Measurements from ENCODE around the gene TP63. TPM values are rescaled to one million over a fixed set of nuclear protein-coding genes. Genes with fewer than 3 reads are reported as not detected.
"Not testable (repeated sequence)": the region's sequence is repeated elsewhere in the genome, so short reads cannot be mapped to it uniquely, and the experiment has no call there.

Gene TP63
- total RNA-seq, result 0.83 and 1.0 TPM in 2 replicates

- intact Hi-C loops (cut with micrococcal nuclease), result loop anchor here (2.0 to 5.0 kb wide), 3 partner anchors 66 to 359 kb away; no protein-coding TSS in a partner anchor
These were observed at the start of gene TP63 for GRCh38 chr3:189631373-189631408. Gene TP63 (plus strand): TSS chr3:189631389. CDS start chr3:189631516, 127 bp downstream.

GRCh38 chr3:189582179-189582578, 49.0 kb upstream of the TP63 start:
- intact Hi-C loops (cut with micrococcal nuclease), result no loop called here

GRCh38 chr3:189584645-189585044, 46.5 kb upstream of the TP63 start:
- intact Hi-C loops (cut with micrococcal nuclease), result no loop called here

GRCh38 chr3:189586941-189587663, 44.1 kb upstream of the TP63 start:
- intact Hi-C loops (cut with micrococcal nuclease), result no loop called here

GRCh38 chr3:189587664-189588040, 43.5 kb upstream of the TP63 start:
- intact Hi-C loops (cut with micrococcal nuclease), result no loop called here

GRCh38 chr3:189588070-189588469, 43.1 kb upstream of the TP63 start:
- intact Hi-C loops (cut with micrococcal nuclease), result no loop called here

- intact Hi-C loops (cut with micrococcal nuclease), result no loop called here
These were observed 42.6 kb upstream of the TP63 start for GRCh38 chr3:189588475-189589178.

- intact Hi-C loops (cut with micrococcal nuclease), result no loop called here
These were observed 42.0 kb upstream of the TP63 start for GRCh38 chr3:189589179-189589569.

- intact Hi-C loops (cut with micrococcal nuclease), result no loop called here
These were observed 41.0 kb upstream of the TP63 start for GRCh38 chr3:189590223-189590622.

- intact Hi-C loops (cut with micrococcal nuclease), result no loop called here
These were observed 37.6 kb upstream of the TP63 start for GRCh38 chr3:189593581-189593980.

- intact Hi-C loops (cut with micrococcal nuclease), result not testable (repeated sequence)
These were observed 34.9 kb upstream of the TP63 start for GRCh38 chr3:189596078-189596979.

- intact Hi-C loops (cut with micrococcal nuclease), result no loop called here
These were observed 33.3 kb upstream of the TP63 start for GRCh38 chr3:189597918-189598317.

GRCh38 chr3:189598530-189599225, 32.5 kb upstream of the TP63 start:
- intact Hi-C loops (cut with micrococcal nuclease), result no loop called here

GRCh38 chr3:189602471-189602870, 28.7 kb upstream of the TP63 start:
- intact Hi-C loops (cut with micrococcal nuclease), result no loop called here

GRCh38 chr3:189605717-189606116, 25.5 kb upstream of the TP63 start:
- intact Hi-C loops (cut with micrococcal nuclease), result no loop called here

- intact Hi-C loops (cut with micrococcal nuclease), result no loop called here
These were observed 24.4 kb upstream of the TP63 start for GRCh38 chr3:189606774-189607173.

GRCh38 chr3:189612641-189613040, 18.5 kb upstream of the TP63 start:
- intact Hi-C loops (cut with micrococcal nuclease), result not testable (repeated sequence)

- intact Hi-C loops (cut with micrococcal nuclease), result no loop called here
These were observed 18.1 kb upstream of the TP63 start for GRCh38 chr3:189613122-189613521.

- intact Hi-C loops (cut with micrococcal nuclease), result no loop called here
These were observed 9.1 kb upstream of the TP63 start for GRCh38 chr3:189621948-189622603.

GRCh38 chr3:189622629-189623028, 8.6 kb upstream of the TP63 start:
- intact Hi-C loops (cut with micrococcal nuclease), result no loop called here

GRCh38 chr3:189624130-189624529, 7.1 kb upstream of the TP63 start:
- intact Hi-C loops (cut with micrococcal nuclease), result no loop called here
